T1000 (cell line): ENCODE data around the gene ADH1B.
"Not testable (repeated sequence)": the region's sequence is repeated elsewhere in the genome, so short reads cannot be mapped to it uniquely, and the experiment has no call there.

Source experiments
- DNase-seq: peaks from one replicate; lab custom pipeline; 2025; ENCODE audit warnings: mixed read lengths; lab: John Stamatoyannopoulos, UW

The ADH1B gene

DNA sequence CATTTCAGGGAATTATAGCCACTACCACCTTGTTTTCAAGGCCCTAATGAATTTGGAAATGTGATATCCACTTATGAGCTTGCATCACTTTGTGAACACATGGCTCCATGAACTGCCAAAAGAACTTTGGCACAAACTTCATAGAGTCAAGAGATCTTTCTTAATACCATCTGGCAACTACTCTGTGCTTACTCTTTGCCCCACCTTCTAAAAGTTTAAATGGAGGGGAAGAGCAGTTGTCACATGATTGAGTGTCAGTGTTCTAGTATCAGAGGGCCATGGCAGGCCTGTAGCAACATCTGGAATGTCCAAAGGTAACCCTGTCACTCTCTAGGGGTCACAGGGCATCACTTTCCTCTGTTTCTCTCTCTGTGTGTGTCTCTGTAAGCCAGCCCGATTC, 2.6 kb upstream of the ADH1B start:
- no peak for DNase-seq

- DNase-seq, result not testable (repeated sequence)
Measured at GRCh38 chr4:99317811-99318210, 3.4 kb downstream of the ADH1B start.

- DNase-seq, result no peak
Measured at GRCh38 chr4:99317354-99317753, 3.8 kb downstream of the ADH1B start.

- DNase-seq, result no peak
Measured at GRCh38 chr4:99315839-99316238, 5.4 kb downstream of the ADH1B start.

DNA sequence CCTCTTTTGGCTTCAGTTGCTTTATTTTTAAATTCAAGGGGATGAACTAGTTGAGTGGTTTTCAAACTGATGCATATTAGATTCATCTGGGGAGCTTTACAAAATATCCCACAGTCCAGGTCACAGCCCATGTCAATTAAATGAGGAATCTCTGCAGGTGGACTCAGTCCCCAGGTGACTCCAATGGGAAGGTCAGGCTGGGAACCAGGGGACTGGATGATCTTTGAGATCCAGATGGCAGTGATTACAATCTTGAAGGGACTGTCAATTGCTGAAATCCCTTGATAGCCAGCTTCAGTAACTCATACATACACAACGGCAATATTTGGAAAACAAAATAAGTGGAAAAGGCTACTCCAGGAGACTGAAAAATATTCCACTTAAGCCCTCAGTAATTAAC, 7.0 kb downstream of the ADH1B start:
- no peak for DNase-seq

DNA sequence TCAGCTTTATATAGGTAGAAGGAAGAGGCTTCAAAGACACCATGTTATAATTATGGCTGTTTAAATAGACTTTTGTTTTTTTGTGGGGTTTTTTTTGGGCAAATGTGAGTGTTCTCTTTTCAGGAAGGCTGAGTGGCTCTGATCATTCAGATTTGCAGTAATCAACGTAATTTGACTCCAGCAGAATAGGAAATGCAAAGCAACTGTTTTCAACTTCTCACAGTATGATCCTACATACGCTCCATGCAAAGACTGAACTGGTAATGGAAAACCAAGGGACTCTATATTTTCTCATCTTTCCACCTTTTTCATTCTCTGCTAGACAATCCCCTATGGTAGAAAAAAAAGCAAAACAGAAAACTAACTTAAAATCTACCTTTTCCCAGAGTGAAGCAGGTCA, 10.8 kb downstream of the ADH1B start:
- DNase-seq, result no peak

- no peak for DNase-seq
Measured at GRCh38 chr4:99305638-99306400, 15.4 kb downstream of the ADH1B start.

DNA sequence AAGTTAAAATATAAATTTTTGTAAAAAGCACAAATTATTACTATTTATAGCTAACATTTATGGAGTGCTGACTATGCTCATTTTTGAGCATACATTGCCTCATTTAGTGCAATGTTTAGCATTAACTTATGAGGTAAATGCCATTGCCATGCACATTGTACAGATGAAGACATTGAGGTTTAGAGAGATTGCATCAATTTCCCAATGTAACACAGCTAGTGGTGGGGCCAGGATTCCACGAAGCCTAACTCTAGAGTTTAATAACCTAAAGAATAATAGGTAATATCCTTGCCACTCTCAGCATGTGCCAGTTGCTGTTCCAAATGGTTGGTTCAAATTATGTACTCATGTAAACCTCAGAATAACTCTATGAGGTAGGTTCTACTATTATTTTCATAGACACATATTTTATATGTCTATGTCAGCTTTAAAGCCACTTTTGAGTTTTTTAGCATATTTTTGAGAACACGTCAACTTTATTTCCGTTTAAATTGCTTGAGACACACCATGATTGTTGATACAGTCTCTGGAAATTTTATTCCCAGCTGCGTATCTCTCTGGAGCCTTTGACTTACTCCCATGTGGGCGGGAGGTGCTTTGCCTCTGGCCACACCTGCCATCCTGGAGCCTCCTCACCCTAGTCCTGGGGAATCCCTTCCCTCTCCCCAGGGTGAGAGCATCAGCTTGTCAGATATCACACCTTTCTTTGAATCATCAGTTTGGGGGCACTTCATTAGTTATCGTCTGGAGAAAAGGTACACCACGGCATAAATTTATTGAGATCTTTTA, 19.6 kb downstream of the ADH1B start:
- no peak for DNase-seq

DNA sequence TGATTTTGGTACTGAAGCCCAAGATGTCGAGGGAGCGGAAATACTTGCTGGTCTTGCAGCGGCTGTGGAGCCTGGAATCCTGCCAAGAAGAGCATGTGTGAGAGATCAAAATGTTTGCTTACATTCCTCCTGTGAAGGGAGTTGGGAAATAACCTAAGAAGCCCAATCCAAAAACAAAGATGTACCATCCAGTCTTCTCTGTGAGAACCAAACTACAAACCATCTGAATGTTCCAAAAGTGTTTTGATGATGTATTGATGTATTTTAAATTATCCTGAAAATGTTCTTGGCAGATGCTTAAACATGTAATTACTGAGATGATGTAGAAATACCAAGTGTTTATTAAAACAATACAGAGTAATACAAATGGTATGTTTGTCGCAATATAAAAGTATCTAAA, 20.3 kb downstream of the ADH1B start:
- no peak for DNase-seq

DNA sequence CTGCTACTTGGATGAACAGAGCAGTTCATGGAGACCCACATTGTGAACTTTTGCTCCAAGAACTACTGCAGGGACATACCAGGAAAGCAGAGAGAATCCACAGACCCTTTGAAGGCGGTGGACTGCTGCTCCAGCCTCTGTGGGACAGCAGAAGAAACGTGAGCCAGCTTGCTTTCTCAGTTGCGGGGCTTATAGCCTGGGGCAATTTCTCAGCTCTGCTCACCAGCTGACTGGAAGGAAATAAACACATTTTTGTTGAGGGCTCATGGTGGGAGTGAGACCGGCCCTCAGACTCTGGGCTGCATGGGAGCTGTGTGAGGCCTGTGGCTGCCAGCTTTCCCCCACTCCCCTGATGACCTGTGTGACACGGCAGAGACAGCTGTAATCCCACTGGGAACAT, 27.8 kb downstream of the ADH1B start:
- no peak for DNase-seq

DNA sequence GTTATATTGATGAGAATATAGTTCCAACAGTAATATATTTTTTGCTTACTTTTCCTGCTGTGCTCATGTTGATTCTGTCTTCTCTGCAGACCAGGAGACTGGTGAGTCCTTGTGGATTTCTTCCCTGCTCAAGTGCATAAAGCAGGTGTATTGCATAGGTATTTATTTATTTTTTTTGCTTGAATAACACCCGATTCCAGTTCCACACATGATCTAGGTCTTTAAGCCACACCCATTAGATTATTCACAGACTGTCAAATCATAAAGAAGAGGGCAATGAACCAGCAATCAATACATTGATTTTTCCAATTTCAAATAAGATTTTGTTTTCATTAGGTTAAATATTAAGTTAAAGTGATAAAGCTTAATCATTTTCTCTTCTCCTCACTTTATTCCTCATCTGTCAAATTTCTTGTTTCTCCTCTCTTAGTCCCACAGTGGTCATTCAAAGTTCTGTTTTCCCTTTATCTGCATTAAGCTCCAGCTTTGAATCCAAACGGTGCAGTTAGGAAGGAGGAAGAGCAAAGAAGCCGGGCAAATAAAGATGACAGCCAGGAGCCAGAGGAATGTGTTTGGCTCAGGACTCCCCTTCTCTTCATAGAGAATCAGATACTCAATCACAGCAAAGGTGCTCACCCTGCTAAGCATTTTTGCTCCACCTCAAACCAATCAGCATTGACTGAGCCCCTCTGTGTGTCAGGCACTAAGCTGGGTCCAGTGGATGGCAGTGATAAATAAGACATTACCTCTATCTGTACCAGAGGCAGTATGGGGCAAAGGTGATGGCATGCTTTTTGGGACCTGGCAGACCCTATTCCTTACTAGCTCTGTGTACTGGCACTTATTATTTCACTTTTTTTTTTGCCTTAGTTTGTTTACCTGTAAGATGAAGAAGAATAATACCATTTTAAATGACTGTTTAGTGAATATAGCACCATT, 30.1 kb downstream of the ADH1B start, which contains the start of gene ADH1A:
TSS of gene ADH1A (minus strand) at position 138 of the 939 bp plus-strand sequence. CDS start at position 67, 71 bp downstream.
- DNase-seq, result no peak

GRCh38 chr4:99285387-99285786, 35.8 kb downstream of the ADH1B start:
- no peak for DNase-seq

DNA sequence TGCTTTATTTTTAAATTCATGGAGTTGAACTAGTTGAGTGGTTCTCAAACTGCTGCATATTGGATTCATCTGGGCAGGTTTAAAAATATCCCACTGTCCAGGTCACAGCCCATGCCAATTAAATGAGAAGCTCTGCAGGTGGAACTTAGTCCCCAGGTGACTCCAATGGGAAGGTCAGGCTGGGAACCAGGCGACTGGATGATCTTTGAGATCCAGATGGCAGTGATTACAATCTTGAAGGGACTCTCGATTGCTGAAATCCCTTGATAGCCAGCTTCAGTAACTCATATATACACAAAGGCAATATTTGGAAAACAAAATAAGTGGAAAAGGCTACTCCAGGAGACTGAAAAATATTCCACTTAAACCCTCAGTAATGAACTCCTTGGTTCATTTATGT, 38.5 kb downstream of the ADH1B start:
- DNase-seq, result no peak

GRCh38 chr4:99281261-99281660, 39.9 kb downstream of the ADH1B start:
- no peak for DNase-seq

GRCh38 chr4:99276417-99276816, 44.8 kb downstream of the ADH1B start:
- no peak for DNase-seq

- no peak for DNase-seq
Measured at GRCh38 chr4:99275885-99276284, 45.3 kb downstream of the ADH1B start.

GRCh38 chr4:99275050-99275449, 46.2 kb downstream of the ADH1B start:
- no peak for DNase-seq

- no peak for DNase-seq
Measured at GRCh38 chr4:99273704-99274103, 47.5 kb downstream of the ADH1B start.

GRCh38 chr4:99264927-99265326, 56.3 kb downstream of the ADH1B start:
- DNase-seq, result no peak
